GM04504 (cell line): Measurements from ENCODE around the gene RAP2B.

Experiments
- DNase-seq: peaks from one replicate; pipeline ENCODE4 v3.0.0-alpha.2; 2012; ENCODE audit warnings: low read depth

The RAP2B gene

GRCh38 chr3:153195349-153195879 lies 33.4 kb downstream of the RAP2B start:
- DNase-seq, result no peak

- no peak for DNase-seq
Observed at GRCh38 chr3:153209596-153209995, 47.6 kb downstream of the RAP2B start.

- no peak for DNase-seq
Observed at GRCh38 chr3:153210146-153210545, 48.1 kb downstream of the RAP2B start.

GRCh38 chr3:153210660-153211059 lies 48.6 kb downstream of the RAP2B start:
- DNase-seq, result no peak

- DNase-seq, result no peak
Observed at GRCh38 chr3:153215497-153215896, 53.5 kb downstream of the RAP2B start.

GRCh38 chr3:153215966-153216365 lies 53.9 kb downstream of the RAP2B start:
- no peak for DNase-seq

- no peak for DNase-seq
Observed at GRCh38 chr3:153216928-153217327, 54.9 kb downstream of the RAP2B start.

GRCh38 chr3:153219146-153219545 lies 57.1 kb downstream of the RAP2B start:
- peak; percentile 11 for DNase-seq
